HG03196 (cell line): ENCODE measurements around the gene PDE7B.

Experiments used
- ATAC-seq: cut with Tn5 transposase; IDR thresholded peaks from one replicate; pipeline ENCODE4 v1.9.1; 2021; ENCODE audit not compliant: unreplicated experiment

PDE7B gene

GRCh38 chr6:135983093-135983492 is 131.6 kb downstream of the PDE7B start:
- ATAC-seq, result no peak

GRCh38 chr6:135983718-135984343 is 132.3 kb downstream of the PDE7B start:
- ATAC-seq, result no peak

- no peak for ATAC-seq
Observed at GRCh38 chr6:135985471-135985870, 134.0 kb downstream of the PDE7B start.

GRCh38 chr6:135987226-135987625 is 135.7 kb downstream of the PDE7B start:
- ATAC-seq, result no peak

GRCh38 chr6:135990439-135990838 is 138.9 kb downstream of the PDE7B start:
- ATAC-seq, result no peak

- no peak for ATAC-seq
Observed at GRCh38 chr6:135990855-135991464, 139.5 kb downstream of the PDE7B start.

GRCh38 chr6:135992739-135993138 is 141.2 kb downstream of the PDE7B start:
- no peak for ATAC-seq

GRCh38 chr6:135993361-135993760 is 141.9 kb downstream of the PDE7B start:
- ATAC-seq, result no peak

GRCh38 chr6:135994857-135995544 is 143.5 kb downstream of the PDE7B start:
- ATAC-seq, result no peak

GRCh38 chr6:135995545-135995898 is 144.0 kb downstream of the PDE7B start:
- no peak for ATAC-seq

- no peak for ATAC-seq
Observed at GRCh38 chr6:135996668-135997067, 145.2 kb downstream of the PDE7B start.

GRCh38 chr6:135999393-135999792 is 147.9 kb downstream of the PDE7B start:
- no peak for ATAC-seq

- ATAC-seq, result no peak
Observed at GRCh38 chr6:136007345-136007744, 155.8 kb downstream of the PDE7B start.

GRCh38 chr6:136011475-136011874 is 160.0 kb downstream of the PDE7B start:
- ATAC-seq, result no peak

GRCh38 chr6:136012198-136012887 is 160.8 kb downstream of the PDE7B start:
- no peak for ATAC-seq

GRCh38 chr6:136012943-136013342 is 161.4 kb downstream of the PDE7B start:
- ATAC-seq, result no peak

GRCh38 chr6:136014454-136015437 is 163.2 kb downstream of the PDE7B start:
- no peak for ATAC-seq

GRCh38 chr6:136015531-136015930 is 164.0 kb downstream of the PDE7B start:
- no peak for ATAC-seq

GRCh38 chr6:136016228-136017225 is 165.0 kb downstream of the PDE7B start:
- ATAC-seq, result no peak
